GM03348 (cell line): Measurements from ENCODE around the gene FARP2.

Source experiments
- DNase-seq: peaks from one replicate; pipeline ENCODE4 v3.0.0; 2012; ENCODE audit warnings: low spot score

FARP2 gene

GRCh38 chr2:241490825-241491506, 134.9 kb downstream of the FARP2 start:
- no peak for DNase-seq

GRCh38 chr2:241491549-241492173, 135.6 kb downstream of the FARP2 start:
- DNase-seq, result no peak

GRCh38 chr2:241492174-241492565, 136.1 kb downstream of the FARP2 start:
- DNase-seq, result no peak

GRCh38 chr2:241493092-241493491, 137.0 kb downstream of the FARP2 start:
- no peak for DNase-seq

GRCh38 chr2:241494311-241494908, 138.3 kb downstream of the FARP2 start:
- no peak for DNase-seq

- no peak for DNase-seq
Observed at GRCh38 chr2:241495172-241496002, 139.3 kb downstream of the FARP2 start.

GRCh38 chr2:241496003-241496707, 140.1 kb downstream of the FARP2 start:
- DNase-seq, result no peak

GRCh38 chr2:241496904-241497877, 141.1 kb downstream of the FARP2 start:
- no peak for DNase-seq

GRCh38 chr2:241498115-241499070, 142.3 kb downstream of the FARP2 start:
- DNase-seq, result no peak

- no peak for DNase-seq
Observed at GRCh38 chr2:241499146-241499965, 143.3 kb downstream of the FARP2 start.

- DNase-seq, result no peak
Observed at GRCh38 chr2:241500016-241500415, 143.9 kb downstream of the FARP2 start.

GRCh38 chr2:241500431-241500975, 144.4 kb downstream of the FARP2 start:
- no peak for DNase-seq

- DNase-seq, result no peak
Observed at GRCh38 chr2:241501099-241501541, 145.0 kb downstream of the FARP2 start.

GRCh38 chr2:241501551-241501950, 145.5 kb downstream of the FARP2 start:
- no peak for DNase-seq

- no peak for DNase-seq
Observed at GRCh38 chr2:241502281-241502680, 146.2 kb downstream of the FARP2 start.

- DNase-seq, result no peak
Observed at GRCh38 chr2:241503776-241504392, 147.8 kb downstream of the FARP2 start.

- DNase-seq, result no peak
Observed at GRCh38 chr2:241505086-241505780, 149.1 kb downstream of the FARP2 start.
